HepG2 (cell line): ENCODE data around the gene ZFHX3. TPM values are rescaled to one million over a fixed set of nuclear protein-coding genes. Genes with fewer than 3 reads are reported as not detected.
A peak's percentile ranks its signal among the peaks of the same experiment; 100 is the strongest.

ENCODE experiments used
- ARID2 ChIP-seq: sonication (generic); formaldehyde crosslinking; IDR thresholded peaks from 2 replicates; pipeline ENCODE4 v1.8.1; 2022; ENCODE audit warnings: mild to moderate bottlenecking, missing genetic modification reagents, borderline replicate concordance
- BCL6 ChIP-seq: IDR thresholded peaks from 2 replicates; pipeline ENCODE4 v1.6.1; 2016; ENCODE audit warnings: missing genetic modification reagents, missing compliant biosample characterization
- HIVEP1 ChIP-seq: sonication (generic); formaldehyde crosslinking; IDR thresholded peaks from 2 replicates; pipeline ENCODE4 v1.4.0; 2020; ENCODE audit warnings: mild to moderate bottlenecking, missing genetic modification reagents
- MEIS2 ChIP-seq: sonication (generic); formaldehyde crosslinking; IDR thresholded peaks from 2 replicates; pipeline ENCODE4 v1.9.0; 2021; ENCODE audit warnings: mild to moderate bottlenecking, missing genetic modification reagents
- MLLT10 ChIP-seq: sonication (generic); formaldehyde crosslinking; IDR thresholded peaks from 2 replicates; pipeline ENCODE4 v1.4.0; 2020; ENCODE audit warnings: missing genetic modification reagents
- ZBTB38 ChIP-seq: sonication (generic); formaldehyde crosslinking; IDR thresholded peaks from 2 replicates; pipeline ENCODE4 v1.5.1; 2020; ENCODE audit warnings: mild to moderate bottlenecking, missing genetic modification reagents
- ZNF101 ChIP-seq: sonication (generic); formaldehyde crosslinking; IDR thresholded peaks from 2 replicates; pipeline ENCODE4 v1.4.0; 2020; ENCODE audit warnings: mild to moderate bottlenecking, low read depth, missing genetic modification reagents, borderline replicate concordance
- ZNF556 ChIP-seq: sonication (generic); formaldehyde crosslinking; IDR thresholded peaks from 2 replicates; pipeline ENCODE4 v1.4.0; 2020; ENCODE audit warnings: mild to moderate bottlenecking, missing genetic modification reagents, borderline replicate concordance
- polyA plus RNA-seq, 8 experiments: library from polyadenylated mRNA; depleted of rRNA in 3 of 8; stranded (reverse) in 7 of 8; unstranded in 1 of 8; fragments of >200 nt; fragmentation: Illumina TruSeq in 4 of 8; extraction: Trizol in 4 of 8; gene quantifications; 2 replicates each; pipeline versions ENCODE4 v1.2.1 to v1.2.3, GENCODE V29; 2011 to 2016; ENCODE audit warnings: low read depth in 4 of 8, missing spikeins in 1 of 8, mixed read lengths in 1 of 8; ENCODE audit not compliant: insufficient read depth in 1 of 8
- total RNA-seq, 5 experiments: library from RNA; depleted of rRNA; stranded (reverse); fragments of >200 nt; fragmentation: Illumina TruSeq; extraction: Trizol; gene quantifications; 2 replicates each; pipeline ENCODE4 v1.2.3, GENCODE V29; 2016; ENCODE audit warnings: low read depth in 1 of 5
- TF ChIP-seq, protein P1 (sequence below): sonication (generic); formaldehyde crosslinking; IDR thresholded peaks from 2 replicates; pipeline ENCODE4 v1.5.0; 2020; ENCODE audit warnings: mild to moderate bottlenecking, missing genetic modification reagents, borderline replicate concordance
- TF ChIP-seq, protein P2 (sequence below): sonication (generic); formaldehyde crosslinking; IDR thresholded peaks from 2 replicates; pipeline ENCODE4 v1.9.0; 2022; ENCODE audit warnings: missing genetic modification reagents, mild to moderate bottlenecking, borderline replicate concordance

Gene ZFHX3
- total and polyA plus RNA-seq, 2 of the 13 experiments (the other 11 are each of a cell fraction or from before 2014, with no cell fraction given): 5.0 to 6.0 TPM

- TF ChIP-seq, protein P1, sequence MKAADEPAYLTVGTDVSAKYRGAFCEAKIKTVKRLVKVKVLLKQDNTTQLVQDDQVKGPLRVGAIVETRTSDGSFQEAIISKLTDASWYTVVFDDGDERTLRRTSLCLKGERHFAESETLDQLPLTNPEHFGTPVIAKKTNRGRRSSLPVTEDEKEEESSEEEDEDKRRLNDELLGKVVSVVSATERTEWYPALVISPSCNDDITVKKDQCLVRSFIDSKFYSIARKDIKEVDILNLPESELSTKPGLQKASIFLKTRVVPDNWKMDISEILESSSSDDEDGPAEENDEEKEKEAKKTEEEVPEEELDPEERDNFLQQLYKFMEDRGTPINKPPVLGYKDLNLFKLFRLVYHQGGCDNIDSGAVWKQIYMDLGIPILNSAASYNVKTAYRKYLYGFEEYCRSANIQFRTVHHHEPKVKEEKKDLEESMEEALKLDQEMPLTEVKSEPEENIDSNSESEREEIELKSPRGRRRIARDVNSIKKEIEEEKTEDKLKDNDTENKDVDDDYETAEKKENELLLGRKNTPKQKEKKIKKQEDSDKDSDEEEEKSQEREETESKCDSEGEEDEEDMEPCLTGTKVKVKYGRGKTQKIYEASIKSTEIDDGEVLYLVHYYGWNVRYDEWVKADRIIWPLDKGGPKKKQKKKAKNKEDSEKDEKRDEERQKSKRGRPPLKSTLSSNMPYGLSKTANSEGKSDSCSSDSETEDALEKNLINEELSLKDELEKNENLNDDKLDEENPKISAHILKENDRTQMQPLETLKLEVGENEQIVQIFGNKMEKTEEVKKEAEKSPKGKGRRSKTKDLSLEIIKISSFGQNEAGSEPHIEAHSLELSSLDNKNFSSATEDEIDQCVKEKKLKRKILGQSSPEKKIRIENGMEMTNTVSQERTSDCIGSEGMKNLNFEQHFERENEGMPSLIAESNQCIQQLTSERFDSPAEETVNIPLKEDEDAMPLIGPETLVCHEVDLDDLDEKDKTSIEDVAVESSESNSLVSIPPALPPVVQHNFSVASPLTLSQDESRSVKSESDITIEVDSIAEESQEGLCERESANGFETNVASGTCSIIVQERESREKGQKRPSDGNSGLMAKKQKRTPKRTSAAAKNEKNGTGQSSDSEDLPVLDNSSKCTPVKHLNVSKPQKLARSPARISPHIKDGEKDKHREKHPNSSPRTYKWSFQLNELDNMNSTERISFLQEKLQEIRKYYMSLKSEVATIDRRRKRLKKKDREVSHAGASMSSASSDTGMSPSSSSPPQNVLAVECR: no peak
- TF ChIP-seq MEIS2 (CRISPR knock-in tag) (no peak), HIVEP1 (CRISPR knock-in tag) (no peak), MLLT10 (no peak), BCL6 (peak; percentile 39; the same call in 1 of the 2 replicates), ARID2 (0 out of 2 replicates have a peak, but pooled peaks have one; percentile 17), ZNF556 (no peak), ZBTB38 (CRISPR knock-in tag) (0 out of 2 replicates have a peak, but pooled peaks have one; percentile 64), ZNF101 (CRISPR knock-in tag) (no peak)
- TF ChIP-seq, protein P2, sequence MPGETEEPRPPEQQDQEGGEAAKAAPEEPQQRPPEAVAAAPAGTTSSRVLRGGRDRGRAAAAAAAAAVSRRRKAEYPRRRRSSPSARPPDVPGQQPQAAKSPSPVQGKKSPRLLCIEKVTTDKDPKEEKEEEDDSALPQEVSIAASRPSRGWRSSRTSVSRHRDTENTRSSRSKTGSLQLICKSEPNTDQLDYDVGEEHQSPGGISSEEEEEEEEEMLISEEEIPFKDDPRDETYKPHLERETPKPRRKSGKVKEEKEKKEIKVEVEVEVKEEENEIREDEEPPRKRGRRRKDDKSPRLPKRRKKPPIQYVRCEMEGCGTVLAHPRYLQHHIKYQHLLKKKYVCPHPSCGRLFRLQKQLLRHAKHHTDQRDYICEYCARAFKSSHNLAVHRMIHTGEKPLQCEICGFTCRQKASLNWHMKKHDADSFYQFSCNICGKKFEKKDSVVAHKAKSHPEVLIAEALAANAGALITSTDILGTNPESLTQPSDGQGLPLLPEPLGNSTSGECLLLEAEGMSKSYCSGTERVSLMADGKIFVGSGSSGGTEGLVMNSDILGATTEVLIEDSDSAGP (CRISPR knock-in tag): 0 out of 2 replicates have a peak, but pooled peaks have one; percentile 21
Observed at GRCh38 chr16:73019457-73020362, 28.2 kb downstream of the ZFHX3 start (continued).
